ENCODE data around the gene KLF8.
"Not testable (repeated sequence)": the region's sequence is repeated elsewhere in the genome, so short reads cannot be mapped to it uniquely, and the experiment has no call there.

GRCh38 chrX:56206945-56207344 is 25.2 kb upstream of the KLF8 start:
- TF ChIP-seq POLR2A, CTCF (IDR thresholded peaks at IDR 0.05): not testable (repeated sequence)
